SK-N-SH treated with all-trans-retinoic acid at 6 μM for 48 hours (cell line): Measurements from ENCODE around the gene RAB36.

Experiments
- ISL1 ChIP-seq: fragments of 250-450 bp; sonication (Bioruptor Pico); IDR thresholded peaks from 2 replicates; pipeline ENCODE4 v2.1.2; 2022; ENCODE audit warnings: mild to moderate bottlenecking, moderate library complexity
- RARB ChIP-seq: fragments of 250-450 bp; sonication (Bioruptor Pico); IDR thresholded peaks from 2 replicates; pipeline ENCODE4 v1.8.0; 2021; ENCODE audit warnings: mild to moderate bottlenecking, moderate library complexity
- ZFP3 ChIP-seq: fragments of 250-450 bp; sonication (Bioruptor Pico); IDR thresholded peaks from 2 replicates; pipeline ENCODE4 v1.5.0; 2020; ENCODE audit warnings: mild to moderate bottlenecking, moderate library complexity
- ZFP30 ChIP-seq: fragments of 450-650 bp; formaldehyde crosslinking; IDR thresholded peaks from 2 replicates; pipeline ENCODE4 v1.5.0; 2022; ENCODE audit warnings: mild to moderate bottlenecking, moderate library complexity
- ZNF565 ChIP-seq: fragments of 450-650 bp; formaldehyde crosslinking; conservative IDR thresholded peaks from 2 replicates; pipeline ENCODE4 v1.5.0; 2020; ENCODE audit warnings: low read depth, mild to moderate bottlenecking, moderate library complexity

DNA sequence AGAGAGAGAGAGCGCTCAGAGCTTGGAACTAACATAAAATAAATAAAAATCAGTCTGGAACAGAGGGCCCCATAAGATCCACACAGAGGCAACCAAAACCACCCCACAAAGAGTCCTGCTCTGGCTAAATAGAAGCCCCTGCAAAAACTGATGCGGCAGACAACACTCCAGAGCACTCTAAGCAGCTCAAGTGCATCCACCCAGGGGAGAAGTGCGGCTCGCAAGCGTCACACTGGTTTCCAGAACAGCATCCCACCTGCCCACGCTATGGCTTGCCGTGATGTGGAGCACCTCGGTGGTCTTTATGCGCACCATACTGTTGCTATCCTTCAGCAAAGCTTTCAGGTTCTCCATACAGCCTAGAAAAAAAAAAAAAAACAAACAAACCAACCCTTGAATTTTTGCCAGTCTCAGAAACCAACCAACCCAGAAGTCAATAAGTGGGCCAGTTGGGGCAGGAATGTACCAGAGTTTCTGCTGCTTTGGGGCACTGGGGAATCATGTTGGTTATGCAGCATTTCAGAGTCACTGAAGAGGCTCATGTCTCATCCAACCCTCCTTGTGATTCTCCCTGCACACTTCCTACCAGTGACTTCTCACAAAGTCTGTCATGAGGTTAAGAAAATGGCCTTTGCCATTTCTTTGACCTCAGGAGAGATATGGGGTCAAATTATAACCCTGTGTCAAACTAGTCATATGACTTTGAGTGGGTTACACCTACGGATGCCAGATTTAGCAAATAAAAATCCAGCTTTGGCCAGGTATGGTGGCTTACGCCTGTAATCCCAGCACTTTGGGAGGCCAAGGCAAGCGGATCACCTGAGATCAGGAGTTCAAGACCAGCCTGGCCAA is 6.5 kb upstream of the RAB36 start:
- TF ChIP-seq ZNF565 (CRISPR knock-in tag): no peak
- no peak for TF ChIP-seq ISL1 (CRISPR knock-in tag)
- TF ChIP-seq ZFP30 (CRISPR knock-in tag): no peak
- TF ChIP-seq ZFP3: no peak
- no peak for TF ChIP-seq RARB
